GM21723 (cell line): ENCODE results near the gene SETMAR.
A peak's percentile ranks its signal among the peaks of the same experiment; 100 is the strongest.

Experiments used
- ATAC-seq: cut with Tn5 transposase; IDR thresholded peaks from one replicate; pipeline ENCODE4 v1.9.1; 2021; ENCODE audit warnings: mild to moderate bottlenecking, moderate library complexity; ENCODE audit not compliant: unreplicated experiment

SETMAR gene

GRCh38 chr3:4351164-4351855 is 48.1 kb downstream of the SETMAR start:
- peak; percentile 54 for ATAC-seq

GRCh38 chr3:4351872-4352271 is 48.7 kb downstream of the SETMAR start:
- no peak for ATAC-seq

DNA sequence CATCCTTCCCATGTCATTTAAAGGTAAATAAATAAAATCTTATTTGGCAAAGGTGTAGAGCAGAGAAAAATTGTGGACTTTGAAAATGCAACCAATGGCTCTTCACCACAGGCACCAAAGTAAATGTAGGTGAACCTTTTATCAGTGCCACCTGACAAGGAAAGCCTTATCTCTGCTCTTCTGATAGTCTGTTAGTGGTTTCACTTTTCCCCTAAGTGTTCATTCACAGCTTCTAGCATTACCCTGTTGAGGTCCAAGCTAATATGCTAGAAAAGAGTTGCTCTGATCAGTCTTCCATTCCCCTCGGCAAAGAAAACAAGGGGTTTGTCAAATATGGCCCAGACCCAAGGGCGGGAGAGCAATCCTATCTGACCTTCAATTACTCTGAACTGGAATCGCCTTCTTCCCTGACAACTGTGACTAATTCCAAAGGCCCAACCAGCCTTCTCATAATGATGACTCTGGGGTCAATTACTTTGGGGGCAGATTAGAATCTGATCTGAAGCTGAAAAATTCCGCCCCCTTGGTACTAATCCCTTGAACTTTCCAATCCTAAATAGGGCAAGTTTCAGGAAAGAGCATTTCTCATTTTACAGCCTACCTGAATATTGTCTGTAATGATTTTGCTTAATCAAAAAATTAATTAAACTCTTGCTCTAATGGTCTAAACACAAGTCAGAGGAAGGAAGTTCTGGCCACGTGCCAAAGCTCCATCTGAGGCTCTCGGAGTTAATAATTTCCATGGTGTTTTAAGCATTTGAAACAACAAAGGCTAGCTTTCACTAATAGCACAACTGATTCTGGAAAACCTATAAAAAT is 52.4 kb downstream of the SETMAR start:
- no peak for ATAC-seq

DNA sequence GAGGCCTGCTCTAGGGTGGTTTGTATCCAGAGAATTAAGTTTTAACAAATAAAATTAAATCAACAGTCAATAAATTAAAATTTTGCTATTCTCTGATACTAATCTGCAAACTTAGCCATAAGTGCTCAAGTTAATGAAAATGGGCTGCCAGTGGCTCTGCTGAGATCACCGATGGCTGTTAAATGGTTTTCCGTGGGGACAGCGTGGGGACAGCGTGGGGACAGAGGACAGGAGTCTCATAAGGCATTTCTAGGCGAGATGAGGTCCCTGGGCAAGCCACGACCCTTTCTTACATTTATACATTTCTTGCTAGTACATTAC is 53.0 kb downstream of the SETMAR start:
- no peak for ATAC-seq

- ATAC-seq, result no peak
Observed at GRCh38 chr3:4356546-4357410, 53.6 kb downstream of the SETMAR start.

DNA sequence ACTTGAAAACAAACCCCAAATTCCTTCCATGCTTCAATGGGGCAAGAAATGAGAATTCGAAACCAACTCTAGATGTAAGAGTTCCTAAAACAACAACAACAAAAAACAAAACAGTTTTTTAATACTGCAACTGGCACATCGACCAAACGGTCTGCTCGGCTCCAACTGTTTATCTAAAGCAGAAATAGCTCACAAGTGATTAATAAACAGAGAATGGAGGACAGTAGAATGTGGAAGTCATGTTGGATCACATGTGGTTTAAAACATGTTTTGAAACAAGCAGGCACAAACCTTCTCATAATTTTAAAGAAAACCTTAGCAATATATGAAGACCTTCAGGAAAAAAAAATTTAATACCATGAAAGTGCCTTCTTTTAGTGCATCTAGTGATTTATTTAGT is 55.1 kb downstream of the SETMAR start:
- no peak for ATAC-seq

DNA sequence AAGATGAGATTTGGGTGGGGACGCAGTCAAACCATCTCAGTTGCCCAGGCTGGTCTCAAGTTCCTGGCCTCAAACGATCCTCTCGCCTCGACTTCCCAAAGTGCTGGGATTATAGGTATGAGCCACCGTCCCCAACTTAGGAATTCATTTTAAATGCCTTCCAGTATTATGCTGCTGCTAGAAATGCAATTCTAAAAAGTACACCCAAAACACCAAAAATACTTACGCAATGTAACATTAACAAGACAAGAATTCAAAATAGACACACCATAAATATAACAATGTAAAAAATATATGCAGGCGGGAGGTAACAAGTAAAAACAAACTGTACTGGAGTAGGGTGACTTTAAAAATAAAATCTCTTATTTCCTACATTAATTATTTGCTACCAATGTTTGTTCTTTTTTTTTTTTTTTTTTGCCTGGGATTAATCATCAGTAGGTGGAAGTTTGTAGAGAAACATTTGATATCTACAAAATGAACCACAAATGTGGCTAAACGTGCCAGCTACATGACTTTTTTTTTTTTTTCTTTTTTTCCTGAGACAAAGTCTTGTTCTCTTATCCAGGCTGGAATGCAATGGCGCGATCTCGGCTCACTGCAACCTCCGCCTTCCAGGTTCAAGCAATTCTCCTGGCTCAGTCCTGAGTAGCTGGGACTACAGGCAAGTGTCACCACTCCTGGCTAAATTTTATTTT is 56.8 kb downstream of the SETMAR start:
- no peak for ATAC-seq

GRCh38 chr3:4360817-4361216 is 57.6 kb downstream of the SETMAR start:
- ATAC-seq, result no peak

- no peak for ATAC-seq
Observed at GRCh38 chr3:4362523-4362922, 59.4 kb downstream of the SETMAR start.
